GM18519 (cell line): Measurements from ENCODE around the gene TRIP13.
"Not testable (repeated sequence)": the region's sequence is repeated elsewhere in the genome, so short reads cannot be mapped to it uniquely, and the experiment has no call there.

Source experiments
- ATAC-seq: cut with Tn5 transposase; IDR thresholded peaks from one replicate; pipeline ENCODE4 v1.9.1; 2021; ENCODE audit warnings: mild to moderate bottlenecking, moderate library complexity; ENCODE audit not compliant: unreplicated experiment, low FRiP score

The TRIP13 gene

GRCh38 chr5:871596-872298 lies 20.9 kb upstream of the TRIP13 start:
- no peak for ATAC-seq

DNA sequence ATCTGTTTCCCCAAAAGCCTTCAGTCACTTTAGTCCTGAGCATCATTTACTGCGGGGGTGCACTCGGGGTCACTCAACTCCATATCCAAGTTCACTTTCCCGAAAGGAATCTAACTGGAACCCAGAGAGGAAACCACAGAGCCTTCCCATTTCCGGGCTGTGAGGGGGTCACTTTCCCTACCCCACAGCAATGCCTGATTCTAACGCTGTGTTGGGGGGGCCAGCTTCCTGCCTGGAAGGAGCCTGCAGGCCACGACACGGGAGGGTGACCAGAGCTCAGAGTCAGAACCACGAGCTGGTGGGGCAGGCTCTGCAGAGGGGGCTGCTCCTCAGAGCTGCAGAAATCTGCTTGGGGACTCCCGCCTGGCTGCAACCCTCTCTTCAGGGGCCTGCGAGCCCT lies 20.4 kb upstream of the TRIP13 start:
- ATAC-seq, result no peak

GRCh38 chr5:873328-873727 lies 19.4 kb upstream of the TRIP13 start:
- no peak for ATAC-seq

DNA sequence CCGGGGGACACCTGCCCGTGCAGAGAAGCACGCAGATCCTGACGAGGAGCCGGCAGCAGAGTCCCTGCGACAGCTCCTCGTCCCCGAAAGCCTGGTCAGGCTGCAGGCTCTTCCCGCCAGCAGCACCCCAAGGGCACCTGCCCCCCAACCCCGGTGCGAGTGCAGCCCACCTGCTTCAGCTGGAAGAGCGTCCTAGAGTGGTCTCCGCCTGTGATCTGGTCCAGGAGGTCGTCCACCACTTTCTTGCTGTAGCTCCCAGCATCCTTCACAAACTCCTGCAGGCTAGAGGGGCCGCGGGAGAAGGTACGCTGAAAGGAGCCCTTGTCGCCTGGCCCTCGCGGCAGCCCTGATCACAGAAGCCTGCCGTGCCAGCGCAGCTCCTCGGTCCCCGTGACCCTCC lies 16.8 kb upstream of the TRIP13 start:
- no peak for ATAC-seq

DNA sequence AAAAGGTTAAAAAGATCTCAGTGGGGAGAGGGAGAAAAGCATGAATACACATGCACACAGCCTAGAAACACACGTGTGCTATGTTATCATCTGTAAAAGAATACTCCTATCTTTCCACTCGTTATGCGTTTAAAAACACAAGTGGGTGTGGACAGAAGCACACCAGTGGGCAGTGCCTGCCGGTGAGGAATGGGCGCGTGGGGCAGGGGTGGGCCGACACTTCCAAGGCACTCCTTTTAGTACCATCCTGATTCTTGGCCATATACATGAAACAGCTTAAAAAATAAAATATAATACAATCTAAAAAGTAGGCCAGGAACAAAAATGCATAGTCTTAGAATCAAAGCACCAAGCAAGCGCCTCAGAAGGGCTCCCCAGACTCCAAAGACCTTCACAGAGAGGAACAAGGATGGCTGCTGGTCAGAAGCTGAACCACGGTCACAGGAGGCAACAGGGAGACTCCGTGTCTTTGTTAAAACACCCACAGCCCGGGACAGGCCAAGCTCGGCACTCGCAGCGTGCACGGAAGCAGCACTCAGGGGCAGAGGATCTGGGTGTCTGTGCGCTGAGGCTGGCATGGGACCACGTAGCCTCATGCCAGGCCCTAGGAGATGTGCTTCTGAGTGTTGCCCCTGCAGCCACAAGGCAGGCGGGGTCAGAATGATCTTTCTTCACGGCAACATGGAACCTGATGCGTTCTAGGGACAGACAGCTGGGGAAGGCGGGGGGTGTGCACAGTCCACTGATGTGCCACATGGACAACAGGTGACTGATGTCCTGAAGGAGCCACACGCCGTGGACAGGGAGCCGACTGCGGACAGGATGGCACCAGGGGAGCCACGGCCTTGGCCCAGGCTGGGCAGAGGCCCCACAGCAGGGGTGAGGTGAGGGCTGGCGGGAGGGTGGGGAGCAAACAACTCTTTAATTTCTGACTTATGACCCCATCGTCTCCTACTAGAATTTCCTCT lies 16.0 kb upstream of the TRIP13 start:
- no peak for ATAC-seq

DNA sequence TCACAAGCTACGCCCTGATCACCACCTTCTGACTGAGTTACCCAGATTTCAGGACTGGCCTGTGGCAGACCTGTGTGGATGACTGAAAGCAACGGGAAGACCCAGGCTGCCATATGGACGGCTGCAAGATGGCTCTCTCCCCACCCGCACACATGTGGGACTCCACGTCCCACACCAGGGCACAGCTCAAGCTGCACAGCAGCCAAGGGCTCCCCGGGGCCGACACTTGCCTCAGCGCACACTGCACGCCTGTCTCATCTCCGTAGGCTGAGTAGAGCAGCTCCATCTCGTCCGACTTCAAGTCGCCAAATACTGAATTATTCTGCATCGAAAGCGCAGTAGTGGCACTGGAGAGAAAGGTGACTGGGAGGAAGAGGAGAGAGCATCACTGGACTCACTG lies 14.6 kb upstream of the TRIP13 start:
- no peak for ATAC-seq

GRCh38 chr5:878677-879076 lies 14.0 kb upstream of the TRIP13 start:
- ATAC-seq, result not testable (repeated sequence)

DNA sequence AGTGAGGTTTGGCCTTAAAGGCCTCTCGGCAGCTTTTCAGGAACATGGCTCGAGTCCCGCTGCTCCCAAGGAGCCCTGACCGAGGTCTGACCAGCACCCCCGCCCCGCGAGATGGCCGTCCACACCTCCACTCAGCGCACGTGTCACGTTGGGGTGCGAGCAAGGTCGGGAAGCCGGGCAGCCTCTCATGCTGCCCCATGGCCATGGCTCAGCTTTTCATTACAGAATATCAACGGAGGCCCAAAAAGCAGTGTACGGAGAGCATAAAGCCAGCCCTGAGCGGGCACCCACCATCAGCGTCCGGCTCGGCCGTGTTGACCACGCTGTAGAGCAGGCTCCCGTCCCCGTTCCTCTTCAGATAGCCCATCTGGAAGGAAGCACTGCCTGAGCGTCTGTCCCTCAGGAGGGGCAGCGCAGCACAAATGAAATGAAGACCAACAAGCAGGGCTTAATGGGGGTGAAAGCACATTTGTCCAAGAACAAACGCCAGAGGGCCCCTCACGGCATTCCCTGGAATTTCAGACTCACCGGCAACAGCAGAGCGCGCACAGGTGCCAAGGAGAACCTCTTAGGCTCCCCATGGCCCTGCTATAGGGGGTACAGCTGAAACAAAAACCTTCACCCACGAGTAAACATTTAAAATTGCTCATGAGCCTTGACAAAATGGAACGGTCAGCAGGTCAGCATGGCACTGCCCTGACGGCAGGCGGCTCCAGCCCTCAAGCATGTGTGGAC lies 11.7 kb upstream of the TRIP13 start:
- ATAC-seq, result no peak

- no peak for ATAC-seq
Measured at GRCh38 chr5:881551-881935, 11.1 kb upstream of the TRIP13 start.

DNA sequence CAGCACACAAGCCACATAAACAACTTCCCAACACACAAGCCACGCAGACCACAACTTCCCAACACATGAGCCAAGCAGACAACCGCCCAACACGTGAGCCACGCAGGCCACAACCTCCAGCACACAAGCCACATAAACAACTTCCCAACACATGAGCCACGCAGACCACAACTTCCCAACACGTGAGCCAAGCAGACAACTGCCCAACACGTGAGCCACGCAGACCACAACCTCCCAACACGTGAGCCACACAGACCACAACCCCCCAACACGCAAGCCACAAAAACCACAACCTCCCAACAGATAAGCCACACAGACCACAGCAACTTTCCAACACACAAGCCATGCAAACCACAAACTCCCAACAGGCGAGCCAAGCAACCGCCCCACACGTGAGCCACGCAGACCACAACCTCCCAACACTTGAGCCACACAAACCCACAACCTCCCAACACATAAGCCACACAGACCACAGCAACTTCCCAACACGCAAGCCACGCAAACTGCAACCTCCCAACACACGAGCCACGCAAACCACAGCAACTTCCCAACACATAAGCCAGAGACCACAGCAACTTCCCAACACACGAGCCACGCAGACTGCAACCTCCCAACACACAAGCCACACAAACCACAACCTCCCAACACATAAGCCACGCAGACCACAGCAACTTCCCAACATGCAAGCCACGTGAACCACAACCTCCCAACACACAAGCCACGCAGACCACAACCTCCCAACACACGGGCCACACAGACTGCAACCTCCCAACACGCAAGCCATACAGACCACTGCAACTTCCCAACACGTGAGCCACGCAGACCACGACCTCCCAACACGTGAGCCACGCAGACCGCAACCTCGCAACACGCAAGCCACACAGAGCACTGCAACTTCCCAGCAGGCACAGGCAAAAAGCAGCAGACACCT lies 10.2 kb upstream of the TRIP13 start:
- no peak for ATAC-seq

DNA sequence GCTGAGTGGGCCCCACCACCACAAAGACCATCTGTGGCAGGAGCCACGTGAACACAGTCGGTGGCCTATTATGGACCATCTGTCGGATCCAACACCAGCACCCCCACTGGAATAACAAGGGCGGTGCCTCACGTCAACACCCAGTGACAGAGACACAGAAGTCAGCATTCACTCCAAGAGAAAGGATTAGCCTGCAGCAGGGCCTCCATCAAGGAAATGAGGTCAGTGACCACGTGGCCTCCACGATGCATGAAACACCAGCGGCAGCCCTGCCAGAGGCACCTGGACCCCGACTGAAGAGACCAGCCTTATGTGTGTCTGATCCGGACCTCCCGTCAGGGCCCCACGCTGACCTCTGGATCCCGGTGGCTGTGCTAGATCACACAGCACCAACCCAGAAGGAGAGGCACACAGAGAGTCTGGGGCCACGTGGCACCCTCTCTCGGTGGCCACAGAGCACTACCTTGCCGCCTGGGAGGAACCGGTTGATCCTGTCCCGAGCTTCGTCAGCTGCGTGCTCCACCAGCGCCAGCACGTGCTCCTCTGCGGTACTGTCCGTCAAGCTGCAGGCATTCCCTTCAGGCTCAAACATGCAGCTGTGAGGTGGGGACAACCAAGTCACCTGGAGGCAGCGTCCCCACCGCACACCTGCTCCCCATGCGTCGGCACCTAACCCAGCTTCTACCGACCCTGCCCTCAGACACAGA lies 9.1 kb upstream of the TRIP13 start:
- ATAC-seq, result no peak

GRCh38 chr5:884345-885126 lies 8.1 kb upstream of the TRIP13 start:
- ATAC-seq, result no peak

- no peak for ATAC-seq
Measured at GRCh38 chr5:885127-885442, 7.6 kb upstream of the TRIP13 start.

- ATAC-seq, result no peak
Measured at GRCh38 chr5:885529-885928, 7.2 kb upstream of the TRIP13 start.

DNA sequence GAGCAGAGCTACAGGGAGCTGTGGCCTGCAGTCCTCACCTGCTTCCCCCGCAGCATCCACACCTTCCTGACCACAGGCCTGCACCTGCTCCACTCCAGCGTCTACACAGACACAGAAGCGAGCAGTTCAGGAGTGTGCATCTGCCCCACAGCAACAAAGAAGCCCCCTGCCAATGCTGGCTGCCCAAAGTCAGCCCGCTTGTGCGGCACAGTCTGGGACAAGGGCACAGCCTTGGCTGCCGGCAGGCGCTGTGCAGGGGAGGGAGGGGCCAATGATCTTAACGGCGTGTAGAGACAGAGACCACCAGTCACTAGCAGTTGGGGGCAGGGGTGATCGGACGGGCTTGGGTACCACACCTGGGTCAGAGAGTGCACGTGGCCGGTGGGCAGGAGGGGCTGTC lies 6.6 kb upstream of the TRIP13 start:
- no peak for ATAC-seq

DNA sequence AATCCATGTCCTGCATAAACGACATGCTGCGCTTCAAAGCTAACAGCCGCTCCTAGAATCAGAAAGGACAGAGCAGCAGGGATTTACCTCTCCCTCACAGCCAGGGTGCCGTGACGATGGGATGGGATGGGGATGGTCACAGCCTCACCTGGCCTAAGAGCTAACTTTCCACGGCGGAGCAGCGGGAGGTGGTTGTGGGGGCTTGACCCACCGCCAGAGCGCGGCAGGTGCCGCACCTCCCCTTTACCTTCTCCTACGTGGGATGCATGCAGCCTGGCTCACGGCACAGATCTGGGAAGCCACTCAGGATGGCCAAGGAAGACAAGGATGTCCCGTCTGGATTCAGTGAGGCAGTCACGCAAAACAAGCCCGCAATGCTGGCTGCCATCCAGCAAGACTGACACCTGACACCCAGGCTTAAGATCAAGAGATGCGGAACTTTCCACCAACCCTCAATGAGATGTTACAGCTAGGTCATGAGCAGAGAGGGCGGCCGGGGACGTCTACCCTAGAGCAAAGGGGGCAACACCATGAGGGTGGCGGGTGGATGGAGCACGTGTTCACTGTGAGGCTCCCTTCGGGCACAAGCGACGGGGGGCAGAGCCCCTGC lies 5.9 kb upstream of the TRIP13 start:
- ATAC-seq, result no peak

GRCh38 chr5:887947-888637 lies 4.6 kb upstream of the TRIP13 start:
- no peak for ATAC-seq

DNA sequence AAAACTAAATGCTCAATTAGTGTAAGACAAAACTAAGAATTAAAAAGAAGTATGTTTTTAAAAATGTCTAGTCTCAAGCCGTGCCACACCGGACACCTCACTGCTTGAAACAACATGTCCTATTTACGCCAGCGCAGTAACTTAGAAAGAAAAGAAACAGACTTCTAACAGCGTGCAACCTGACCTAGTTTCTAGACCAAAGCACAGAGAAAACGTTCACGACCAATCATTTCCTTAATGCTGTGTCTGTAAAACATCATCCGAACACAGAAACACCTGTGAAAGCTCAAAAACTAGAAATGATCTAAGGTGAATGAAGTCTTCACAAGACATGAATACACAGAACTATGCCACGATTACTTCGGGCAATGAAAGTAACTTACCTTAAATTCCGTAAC lies 4.0 kb upstream of the TRIP13 start:
- ATAC-seq, result no peak
